ENCODE results near the gene KCNJ15. TPM values are rescaled to one million over a fixed set of nuclear protein-coding genes. Genes with fewer than 3 reads are reported as not detected.

Gene KCNJ15
- total RNA-seq, 4 donors from 2014 or later, result 8.1 to 17.8 (median 15.8) TPM

- Histone ChIP-seq H3K4me1 (peaks cover 11 to 52% (median 12%) of the 10 kb centered on the region in 3 donors), H3K4me3 (no peak overlapping the region), H3K27me3 (no peaks in the 10 kb centered on the region), H3K36me3 (no peaks in the 10 kb centered on the region), H3K9me3 (no peaks in the 10 kb centered on the region), H3K27ac (peak overlapping the region in 3 of 4 donors; percentile 43 to 57 (median 54))
- intact Hi-C loops (cut with DNase I), result no loop called here
- DNase-seq, result no peak
- TF ChIP-seq POLR2A (IDR thresholded peaks at IDR 0.05), result no peak
- TF ChIP-seq, protein P1, sequence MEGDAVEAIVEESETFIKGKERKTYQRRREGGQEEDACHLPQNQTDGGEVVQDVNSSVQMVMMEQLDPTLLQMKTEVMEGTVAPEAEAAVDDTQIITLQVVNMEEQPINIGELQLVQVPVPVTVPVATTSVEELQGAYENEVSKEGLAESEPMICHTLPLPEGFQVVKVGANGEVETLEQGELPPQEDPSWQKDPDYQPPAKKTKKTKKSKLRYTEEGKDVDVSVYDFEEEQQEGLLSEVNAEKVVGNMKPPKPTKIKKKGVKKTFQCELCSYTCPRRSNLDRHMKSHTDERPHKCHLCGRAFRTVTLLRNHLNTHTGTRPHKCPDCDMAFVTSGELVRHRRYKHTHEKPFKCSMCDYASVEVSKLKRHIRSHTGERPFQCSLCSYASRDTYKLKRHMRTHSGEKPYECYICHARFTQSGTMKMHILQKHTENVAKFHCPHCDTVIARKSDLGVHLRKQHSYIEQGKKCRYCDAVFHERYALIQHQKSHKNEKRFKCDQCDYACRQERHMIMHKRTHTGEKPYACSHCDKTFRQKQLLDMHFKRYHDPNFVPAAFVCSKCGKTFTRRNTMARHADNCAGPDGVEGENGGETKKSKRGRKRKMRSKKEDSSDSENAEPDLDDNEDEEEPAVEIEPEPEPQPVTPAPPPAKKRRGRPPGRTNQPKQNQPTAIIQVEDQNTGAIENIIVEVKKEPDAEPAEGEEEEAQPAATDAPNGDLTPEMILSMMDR (IDR thresholded peaks at IDR 0.05), result no peak
- WGBS, 2 donors, result 30 to 59% methylated on average over 4 to 5 of the region's 5 CpGs
Observed at GRCh38 chr21:38337793-38338192, 81.0 kb downstream of the KCNJ15 start.

DNA sequence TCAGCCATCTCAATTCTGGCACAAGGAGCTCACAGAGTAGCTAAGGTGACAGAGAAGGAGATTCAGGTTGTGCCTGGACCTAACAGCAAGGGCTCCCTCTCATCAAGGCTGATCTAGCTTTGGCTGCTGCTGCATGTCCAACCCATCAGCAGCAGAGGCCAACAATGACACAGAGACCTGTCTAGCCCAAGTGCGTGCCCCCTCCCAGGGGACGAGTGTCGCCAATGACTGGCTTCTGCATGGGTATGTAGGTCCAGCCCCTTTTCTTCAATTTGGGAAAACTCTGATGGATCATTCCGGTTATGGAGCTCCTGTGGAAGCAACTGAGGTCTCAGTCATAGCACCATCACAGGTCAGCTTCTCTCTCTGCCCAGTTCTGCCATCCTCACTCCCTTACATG is 83.3 kb downstream of the KCNJ15 start:
- H3K4me1 ChIP-seq, result peaks cover 0 to 60% (median 30%) of the 10 kb centered on the region in 3 donors
- no peaks in the 10 kb centered on the region for H3K36me3 ChIP-seq
- no peak overlapping the region for H3K27ac ChIP-seq
- no peaks in the 10 kb centered on the region for H3K27me3 ChIP-seq
- 89 to 100% methylated on average over 1 to 4 of the region's 4 CpGs for WGBS, 2 donors
- TF ChIP-seq, protein P1 (IDR thresholded peaks at IDR 0.05), result no peak
- no peak for TF ChIP-seq POLR2A (IDR thresholded peaks at IDR 0.05)
- DNase-seq, result no peak
- H3K4me3 ChIP-seq, result no peak overlapping the region
- H3K9me3 ChIP-seq, result no peaks in the 10 kb centered on the region
- intact Hi-C loops (cut with DNase I), result no loop called here

GRCh38 chr21:38341546-38342012 is 84.8 kb downstream of the KCNJ15 start:
- Histone ChIP-seq H3K4me3 (no peak overlapping the region), H3K9me3 (no peaks in the 10 kb centered on the region), H3K4me1 (peaks cover 0 to 74% (median 34%) of the 10 kb centered on the region in 3 donors), H3K27me3 (no peaks in the 10 kb centered on the region), H3K27ac (no peak overlapping the region), H3K36me3 (no peaks in the 10 kb centered on the region)
- DNase-seq, result no peak
- intact Hi-C loops (cut with DNase I), result no loop called here
- WGBS, 2 donors, result 27 to 71% methylated on average over 4 to 5 of the region's 5 CpGs
- TF ChIP-seq, protein P1 (IDR thresholded peaks at IDR 0.05), result peak in 1 of 6 experiments; percentile 8
- TF ChIP-seq POLR2A (IDR thresholded peaks at IDR 0.05), result no peak

- DNase-seq, result no peak
- TF ChIP-seq, protein P1 (IDR thresholded peaks at IDR 0.05), result no peak
- TF ChIP-seq POLR2A (IDR thresholded peaks at IDR 0.05), result no peak
- H3K4me3 ChIP-seq, result no peak overlapping the region
- no peaks in the 10 kb centered on the region for H3K27me3 ChIP-seq
- peaks cover 0 to 66% (median 32%) of the 10 kb centered on the region in 3 donors for H3K4me1 ChIP-seq
- 20 to 56% methylated on average over 1 of the region's 1 CpG for WGBS, 2 donors
- no peaks in the 10 kb centered on the region for H3K9me3 ChIP-seq
- intact Hi-C loops (cut with DNase I), result no loop called here
- H3K27ac ChIP-seq, result peak overlapping the region in 1 of 4 donors; percentile 63
- H3K36me3 ChIP-seq, result no peaks in the 10 kb centered on the region
Observed at GRCh38 chr21:38342739-38343138, 85.9 kb downstream of the KCNJ15 start.

- Histone ChIP-seq H3K36me3 (no peaks in the 10 kb centered on the region), H3K4me1 (peaks cover 0 to 58% (median 28%) of the 10 kb centered on the region in 3 donors), H3K27ac (peak overlapping the region; percentile 26 to 63 (median 46)), H3K27me3 (no peaks in the 10 kb centered on the region), H3K9me3 (no peaks in the 10 kb centered on the region), H3K4me3 (no peak overlapping the region)
- DNase-seq, result no peak
- WGBS, 2 donors, result 9 to 16% methylated on average over 6 of the region's 6 CpGs
- intact Hi-C loops (cut with DNase I), result no loop called here
- no peak for TF ChIP-seq POLR2A (IDR thresholded peaks at IDR 0.05)
- TF ChIP-seq, protein P1 (IDR thresholded peaks at IDR 0.05), result no peak
Observed at GRCh38 chr21:38343691-38344090, 86.9 kb downstream of the KCNJ15 start.

All from esophagus squamous epithelium (tissue), 5 donors.